Spinal cord (tissue), 10 donors: ENCODE results near the gene AGBL4. TPM values are rescaled to one million over a fixed set of nuclear protein-coding genes. Genes with fewer than 3 reads are reported as not detected.
A peak's percentile ranks its signal among the peaks of the same experiment; 100 is the strongest.

Source experiments
- DNase-seq, 6 donors: peaks; one replicate each; pipeline versions ENCODE4 v3.0.0 to v3.0.0-alpha.2; 2013 to 2015; ENCODE audit warnings: low spot score in 6 of 6, low read depth in 4 of 6
- H3K27ac ChIP-seq: one replicate; pipeline ENCODE4 v1.5.1; 2013; ENCODE audit warnings: low read depth, low read length, control low read depth
- H3K27me3 ChIP-seq: one replicate; pipeline ENCODE4 v1.6.1; 2013; ENCODE audit warnings: low read length; ENCODE audit not compliant: control insufficient read depth, insufficient read depth
- H3K36me3 ChIP-seq: one replicate; pipeline ENCODE4 v1.6.1; 2013; ENCODE audit warnings: low read length; ENCODE audit not compliant: control insufficient read depth, insufficient read depth
- H3K4me1 ChIP-seq: one replicate; pipeline ENCODE4 v1.6.1; 2013; ENCODE audit warnings: low read length; ENCODE audit not compliant: control insufficient read depth, insufficient read depth
- H3K4me3 ChIP-seq: one replicate; pipeline ENCODE4 v1.5.1; 2013; ENCODE audit warnings: low read depth, low read length, control low read depth
- H3K9me3 ChIP-seq: one replicate; pipeline ENCODE4 v1.6.1; 2013; ENCODE audit warnings: low read length; ENCODE audit not compliant: control insufficient read depth, insufficient read depth
- WGBS: methylation state at CpG from one replicate; pipeline ENCODE4 v1.1.5; 2013; ENCODE audit warnings: missing lambda C conversion rate; ENCODE audit not compliant: insufficient coverage; 5-methylcytosine and 5-hydroxymethylcytosine counted together
- polyA plus RNA-seq, 2 donors: library from polyadenylated mRNA; unstranded; fragments of 120-200 nt; gene quantifications; one replicate each; pipeline ENCODE4 v1.2.1, GENCODE V29; 2013; ENCODE audit not compliant: insufficient read length in 2 of 2
- total RNA-seq, 2 donors: library from RNA; depleted of rRNA in 1 of 2; stranded (reverse); fragments of 120-200 nt in 1 of 2; fragments of >200 nt in 1 of 2; gene quantifications; one replicate each; pipeline versions ENCODE4 v1.2.3 to v1.2.4, GENCODE V29; 2013 to 2014
- donor health status: healthy.

AGBL4 gene
- total and polyA plus RNA-seq, 4 donors: 3.8 to 6.8 (median 4.7) TPM

- DNase-seq: no peak
- Histone ChIP-seq H3K27me3 (no peaks in the 10 kb centered on the region), H3K27ac (no peak overlapping the region), H3K9me3 (peaks cover 3% of the 10 kb centered on the region), H3K36me3 (no peaks in the 10 kb centered on the region), H3K4me3 (no peak overlapping the region), H3K4me1 (no peaks in the 10 kb centered on the region)
These were observed 626.7 kb downstream of the AGBL4 start for GRCh38 chr1:49397086-49397485.

DNA sequence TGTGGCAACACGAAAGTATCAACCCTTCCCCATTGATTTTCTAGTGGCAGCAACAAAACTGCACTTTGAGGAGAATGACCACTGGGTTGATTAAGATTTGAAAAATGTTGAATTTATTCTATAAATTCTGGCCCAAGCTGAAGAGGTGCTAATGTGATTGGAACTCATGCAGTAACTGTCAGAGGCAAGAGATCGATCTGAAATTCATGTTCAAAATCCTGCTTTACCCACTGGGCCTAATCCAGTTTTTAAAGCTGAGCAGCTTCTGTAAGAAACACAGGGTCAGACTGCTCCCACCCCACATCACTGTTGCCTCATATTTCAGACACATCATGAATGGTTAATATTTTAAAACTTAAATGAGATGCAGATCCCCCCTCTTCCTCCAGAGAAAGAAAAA is 629.6 kb downstream of the AGBL4 start:
- Histone ChIP-seq H3K4me1 (no peaks in the 10 kb centered on the region), H3K27me3 (no peaks in the 10 kb centered on the region), H3K27ac (no peak overlapping the region), H3K9me3 (no peaks in the 10 kb centered on the region), H3K36me3 (no peaks in the 10 kb centered on the region), H3K4me3 (no peak overlapping the region)
- DNase-seq: peak in 1 of 6 donors; percentile 26
- 83% methylated on average over 1 of the region's 2 CpGs for WGBS

- H3K27me3 ChIP-seq: no peaks in the 10 kb centered on the region
- no peak overlapping the region for H3K27ac ChIP-seq
- H3K9me3 ChIP-seq: no peaks in the 10 kb centered on the region
- H3K4me1 ChIP-seq: no peaks in the 10 kb centered on the region
- H3K36me3 ChIP-seq: no peaks in the 10 kb centered on the region
- H3K4me3 ChIP-seq: no peak overlapping the region
- DNase-seq: no peak
These were observed 634.1 kb downstream of the AGBL4 start for GRCh38 chr1:49389699-49390098.

- H3K27me3 ChIP-seq: no peaks in the 10 kb centered on the region
- WGBS: 100% methylated on average over 2 of the region's 7 CpGs
- no peak overlapping the region for H3K27ac ChIP-seq
- H3K36me3 ChIP-seq: no peaks in the 10 kb centered on the region
- no peaks in the 10 kb centered on the region for H3K9me3 ChIP-seq
- H3K4me1 ChIP-seq: no peaks in the 10 kb centered on the region
- no peak for DNase-seq
- H3K4me3 ChIP-seq: no peak overlapping the region
These were observed 659.1 kb downstream of the AGBL4 start for GRCh38 chr1:49364676-49365075.

- H3K27ac ChIP-seq: no peak overlapping the region
- no peaks in the 10 kb centered on the region for H3K4me1 ChIP-seq
- H3K4me3 ChIP-seq: no peak overlapping the region
- H3K36me3 ChIP-seq: no peaks in the 10 kb centered on the region
- 80% methylated on average over 1 of the region's 1 CpG for WGBS
- no peak for DNase-seq
- H3K27me3 ChIP-seq: no peaks in the 10 kb centered on the region
- no peaks in the 10 kb centered on the region for H3K9me3 ChIP-seq
These were observed 660.1 kb downstream of the AGBL4 start for GRCh38 chr1:49363628-49364027.

DNA sequence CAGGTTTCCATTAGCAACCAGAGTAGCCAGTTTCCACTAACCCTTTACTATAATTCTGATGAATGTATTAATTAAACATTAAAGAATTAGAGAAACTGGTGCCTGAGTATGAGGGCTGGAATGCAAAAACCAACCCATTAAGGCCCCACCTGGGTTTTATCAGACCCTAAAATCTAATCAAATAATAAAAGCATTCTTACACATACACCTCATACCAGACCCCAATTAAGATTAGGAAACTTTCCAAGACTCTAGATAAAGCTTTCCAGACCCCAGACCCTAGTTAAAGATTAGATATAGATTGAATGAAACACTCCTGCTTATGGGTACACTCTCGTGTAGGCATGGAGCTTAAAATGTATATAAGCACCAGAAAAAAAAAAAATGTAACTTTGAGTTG is 665.7 kb downstream of the AGBL4 start:
- WGBS: no CpG with 5 or more reads among the region's 1 CpG
- no peak for DNase-seq
- no peaks in the 10 kb centered on the region for H3K4me1 ChIP-seq
- H3K27ac ChIP-seq: no peak overlapping the region
- H3K9me3 ChIP-seq: no peaks in the 10 kb centered on the region
- H3K4me3 ChIP-seq: no peak overlapping the region
- no peaks in the 10 kb centered on the region for H3K27me3 ChIP-seq
- no peaks in the 10 kb centered on the region for H3K36me3 ChIP-seq

DNA sequence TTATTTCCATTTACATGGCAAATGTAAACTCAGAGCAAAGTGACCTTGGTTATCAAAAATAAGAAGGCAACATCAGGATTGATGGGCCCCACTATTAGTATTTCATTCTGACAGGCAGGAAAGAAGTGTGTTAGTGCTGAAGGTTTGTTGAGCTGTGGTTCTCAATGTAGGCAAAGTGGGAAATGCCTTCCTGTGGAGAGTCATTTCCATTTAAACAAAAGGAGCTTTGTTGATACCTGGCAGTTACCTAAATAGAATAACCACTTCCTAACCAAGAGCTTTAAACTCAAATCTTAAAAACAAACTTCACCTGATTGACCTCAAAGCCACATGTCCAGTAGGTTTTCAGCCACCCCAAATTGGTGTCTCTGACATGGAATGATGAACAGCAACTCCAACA is 667.2 kb downstream of the AGBL4 start:
- no peaks in the 10 kb centered on the region for H3K27me3 ChIP-seq
- no peak overlapping the region for H3K4me3 ChIP-seq
- H3K36me3 ChIP-seq: no peaks in the 10 kb centered on the region
- no peak overlapping the region for H3K27ac ChIP-seq
- no peaks in the 10 kb centered on the region for H3K9me3 ChIP-seq
- H3K4me1 ChIP-seq: no peaks in the 10 kb centered on the region
- peak in 1 of 6 donors; percentile 5 for DNase-seq

DNA sequence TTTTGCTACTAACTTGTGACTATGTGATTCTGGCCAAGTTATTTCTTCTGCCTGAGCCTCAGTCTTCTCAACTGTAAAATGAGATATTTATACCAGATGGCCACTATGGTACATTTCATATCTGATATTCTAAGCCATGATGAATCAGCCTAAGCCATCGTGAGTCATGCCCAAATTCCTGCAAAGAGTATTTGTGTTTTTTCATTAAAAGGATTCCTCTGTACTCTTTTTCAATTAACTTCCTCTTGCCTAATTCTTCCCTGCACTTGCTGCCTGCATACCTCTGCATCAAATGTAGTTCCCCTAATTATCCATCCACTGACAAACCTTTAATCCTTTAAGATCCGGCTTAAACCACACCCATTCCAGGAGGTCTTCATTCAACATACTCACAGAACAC is 672.0 kb downstream of the AGBL4 start:
- Histone ChIP-seq H3K36me3 (no peaks in the 10 kb centered on the region), H3K27me3 (no peaks in the 10 kb centered on the region), H3K4me1 (no peaks in the 10 kb centered on the region), H3K9me3 (no peaks in the 10 kb centered on the region), H3K27ac (no peak overlapping the region), H3K4me3 (no peak overlapping the region)
- DNase-seq: no peak
- whole genome bisulfite sequencing: 60% methylated on average over 1 of the region's 2 CpGs

DNA sequence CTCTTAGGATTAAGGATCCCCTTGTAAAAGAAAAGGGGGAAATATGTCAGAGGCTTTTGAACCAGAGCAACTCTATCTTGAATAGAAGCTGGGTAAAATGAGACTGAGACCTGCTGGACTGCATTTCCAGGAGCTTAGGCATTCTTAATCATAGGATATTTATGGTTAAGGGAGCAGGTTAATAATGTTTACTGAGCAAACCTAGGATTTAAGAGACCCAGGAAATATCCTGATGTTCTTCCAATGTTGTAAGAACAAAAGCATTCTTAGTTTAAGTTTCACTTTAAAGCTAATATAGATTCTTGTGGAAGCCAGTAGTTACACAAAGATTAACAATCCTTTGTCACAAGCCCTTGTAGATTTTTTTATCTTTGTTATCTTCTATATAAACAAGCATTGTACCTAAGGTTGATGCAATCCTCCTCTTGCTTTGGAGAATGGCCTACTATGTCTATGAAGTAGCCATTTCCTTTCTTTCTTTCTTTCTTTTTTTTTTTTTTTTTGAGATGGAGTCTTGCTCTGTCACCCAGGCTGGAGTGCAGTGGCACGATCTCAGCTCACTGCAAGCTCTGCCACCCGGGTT is 676.9 kb downstream of the AGBL4 start:
- Histone ChIP-seq H3K27ac (no peak overlapping the region), H3K27me3 (no peaks in the 10 kb centered on the region), H3K4me3 (no peak overlapping the region), H3K9me3 (peaks cover 5% of the 10 kb centered on the region), H3K4me1 (no peaks in the 10 kb centered on the region), H3K36me3 (no peaks in the 10 kb centered on the region)
- DNase-seq: no peak
- 94% methylated on average over 2 of the region's 2 CpGs for WGBS

- no peaks in the 10 kb centered on the region for H3K27me3 ChIP-seq
- peaks cover 4% of the 10 kb centered on the region for H3K9me3 ChIP-seq
- no peaks in the 10 kb centered on the region for H3K36me3 ChIP-seq
- no CpG with 5 or more reads among the region's 2 CpGs for WGBS
- no peak for DNase-seq
- H3K4me1 ChIP-seq: no peaks in the 10 kb centered on the region
- no peak overlapping the region for H3K27ac ChIP-seq
- H3K4me3 ChIP-seq: no peak overlapping the region
These were observed 683.2 kb downstream of the AGBL4 start for GRCh38 chr1:49340576-49340975.
